HG02943 (cell line): ENCODE data around the gene COL2A1.
A peak's percentile ranks its signal among the peaks of the same experiment; 100 is the strongest.
"Not testable (repeated sequence)": the region's sequence is repeated elsewhere in the genome, so short reads cannot be mapped to it uniquely, and the experiment has no call there.

ENCODE experiments used
- ATAC-seq: cut with Tn5 transposase; IDR thresholded peaks from one replicate; pipeline ENCODE4 v1.9.1; 2021; ENCODE audit warnings: mild to moderate bottlenecking, low read depth, moderate library complexity; ENCODE audit not compliant: unreplicated experiment

The COL2A1 gene

GRCh38 chr12:47979166-47979565 is 25.1 kb downstream of the COL2A1 start:
- ATAC-seq, result no peak

- no peak for ATAC-seq
Measured at GRCh38 chr12:47978598-47978873, 25.7 kb downstream of the COL2A1 start.

- ATAC-seq, result no peak
Measured at GRCh38 chr12:47977772-47978597, 26.3 kb downstream of the COL2A1 start.

GRCh38 chr12:47977046-47977771 is 27.1 kb downstream of the COL2A1 start:
- ATAC-seq, result no peak

- ATAC-seq, result no peak
Measured at GRCh38 chr12:47975816-47976215, 28.5 kb downstream of the COL2A1 start.

GRCh38 chr12:47975036-47975620 is 29.1 kb downstream of the COL2A1 start:
- ATAC-seq, result no peak

- ATAC-seq, result no peak
Measured at GRCh38 chr12:47973870-47974269, 30.4 kb downstream of the COL2A1 start.

- ATAC-seq, result no peak
Measured at GRCh38 chr12:47972895-47973294, 31.4 kb downstream of the COL2A1 start.

- no peak for ATAC-seq
Measured at GRCh38 chr12:47970843-47971242, 33.4 kb downstream of the COL2A1 start.

GRCh38 chr12:47969845-47970244 is 34.4 kb downstream of the COL2A1 start:
- no peak for ATAC-seq

- no peak for ATAC-seq
Measured at GRCh38 chr12:47967461-47968321, 36.6 kb downstream of the COL2A1 start.

GRCh38 chr12:47965581-47965980 is 38.7 kb downstream of the COL2A1 start:
- ATAC-seq, result no peak

GRCh38 chr12:47964106-47964728 is 40.1 kb downstream of the COL2A1 start:
- ATAC-seq, result no peak

GRCh38 chr12:47963340-47964040 is 40.8 kb downstream of the COL2A1 start, which contains the start of gene TMEM106C:
TMEM106C (plus strand) TSS chr12:47963596; CDS start chr12:47964237, 641 bp downstream.
- ATAC-seq, result peak; percentile 84

GRCh38 chr12:47962198-47962597 is 42.1 kb downstream of the COL2A1 start:
- no peak for ATAC-seq

- not testable (repeated sequence) for ATAC-seq
Measured at GRCh38 chr12:47957671-47958070, 46.6 kb downstream of the COL2A1 start.

GRCh38 chr12:47955059-47955458 is 49.2 kb downstream of the COL2A1 start:
- no peak for ATAC-seq

GRCh38 chr12:47954467-47955045 is 49.7 kb downstream of the COL2A1 start:
- ATAC-seq, result no peak

GRCh38 chr12:47954058-47954457 is 50.2 kb downstream of the COL2A1 start:
- ATAC-seq, result no peak
